ENCODE measurements around the gene SDHB.

DNA sequence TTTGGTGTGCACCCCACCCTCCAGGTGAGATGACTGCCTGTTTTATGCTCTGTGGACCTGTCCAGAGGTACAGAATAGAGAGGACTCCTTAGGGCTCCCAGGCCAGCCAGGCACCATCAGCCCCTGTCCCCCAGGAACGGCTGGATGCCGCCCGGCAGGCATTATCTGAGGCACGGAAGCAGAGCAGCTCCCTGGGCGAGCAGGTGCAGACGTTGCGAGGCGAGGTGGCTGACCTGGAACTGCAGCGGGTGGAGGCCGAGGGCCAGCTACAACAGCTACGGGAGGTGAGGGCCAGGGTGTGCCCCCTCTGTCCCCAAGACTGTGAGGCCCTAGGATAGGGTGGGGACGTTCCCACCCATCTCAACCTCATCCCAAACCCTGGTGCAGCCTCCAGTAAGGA, 84.2 kb downstream of the SDHB start:
- TF ChIP-seq EZH2 (conservative IDR thresholded peaks at IDR 0.05; ENCODE audit: low read depth, low read length): no peak
- TF ChIP-seq BRCA1 (CRISPR knock-in tag; IDR thresholded peaks at IDR 0.05): no peak
- TF ChIP-seq ZNF337 (CRISPR knock-in tag; IDR thresholded peaks at IDR 0.05; ENCODE audit: borderline replicate concordance, low read depth): no peak
- TF ChIP-seq, protein P1, sequence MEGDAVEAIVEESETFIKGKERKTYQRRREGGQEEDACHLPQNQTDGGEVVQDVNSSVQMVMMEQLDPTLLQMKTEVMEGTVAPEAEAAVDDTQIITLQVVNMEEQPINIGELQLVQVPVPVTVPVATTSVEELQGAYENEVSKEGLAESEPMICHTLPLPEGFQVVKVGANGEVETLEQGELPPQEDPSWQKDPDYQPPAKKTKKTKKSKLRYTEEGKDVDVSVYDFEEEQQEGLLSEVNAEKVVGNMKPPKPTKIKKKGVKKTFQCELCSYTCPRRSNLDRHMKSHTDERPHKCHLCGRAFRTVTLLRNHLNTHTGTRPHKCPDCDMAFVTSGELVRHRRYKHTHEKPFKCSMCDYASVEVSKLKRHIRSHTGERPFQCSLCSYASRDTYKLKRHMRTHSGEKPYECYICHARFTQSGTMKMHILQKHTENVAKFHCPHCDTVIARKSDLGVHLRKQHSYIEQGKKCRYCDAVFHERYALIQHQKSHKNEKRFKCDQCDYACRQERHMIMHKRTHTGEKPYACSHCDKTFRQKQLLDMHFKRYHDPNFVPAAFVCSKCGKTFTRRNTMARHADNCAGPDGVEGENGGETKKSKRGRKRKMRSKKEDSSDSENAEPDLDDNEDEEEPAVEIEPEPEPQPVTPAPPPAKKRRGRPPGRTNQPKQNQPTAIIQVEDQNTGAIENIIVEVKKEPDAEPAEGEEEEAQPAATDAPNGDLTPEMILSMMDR (CRISPR knock-in tag; IDR thresholded peaks at IDR 0.05): no peak
- TF ChIP-seq POLR2AphosphoS5 (IDR thresholded peaks at IDR 0.05; ENCODE audit: low read depth, low read length): no peak
- TF ChIP-seq, protein P2, sequence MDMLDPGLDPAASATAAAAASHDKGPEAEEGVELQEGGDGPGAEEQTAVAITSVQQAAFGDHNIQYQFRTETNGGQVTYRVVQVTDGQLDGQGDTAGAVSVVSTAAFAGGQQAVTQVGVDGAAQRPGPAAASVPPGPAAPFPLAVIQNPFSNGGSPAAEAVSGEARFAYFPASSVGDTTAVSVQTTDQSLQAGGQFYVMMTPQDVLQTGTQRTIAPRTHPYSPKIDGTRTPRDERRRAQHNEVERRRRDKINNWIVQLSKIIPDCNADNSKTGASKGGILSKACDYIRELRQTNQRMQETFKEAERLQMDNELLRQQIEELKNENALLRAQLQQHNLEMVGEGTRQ (IDR thresholded peaks at IDR 0.05; ENCODE audit: low read depth, low read length): no peak
- TF ChIP-seq, protein P2 (CRISPR knock-in tag; IDR thresholded peaks at IDR 0.05; ENCODE audit: borderline replicate concordance): no peak
- no peak for TF ChIP-seq RFXAP (CRISPR knock-in tag; IDR thresholded peaks at IDR 0.05; ENCODE audit: borderline replicate concordance)
- TF ChIP-seq ZNF775 (CRISPR knock-in tag; IDR thresholded peaks at IDR 0.05; ENCODE audit: borderline replicate concordance): no peak
- TF ChIP-seq NR3C1 (CRISPR knock-in tag; IDR thresholded peaks at IDR 0.05): no peak
- TF ChIP-seq, protein P3, sequence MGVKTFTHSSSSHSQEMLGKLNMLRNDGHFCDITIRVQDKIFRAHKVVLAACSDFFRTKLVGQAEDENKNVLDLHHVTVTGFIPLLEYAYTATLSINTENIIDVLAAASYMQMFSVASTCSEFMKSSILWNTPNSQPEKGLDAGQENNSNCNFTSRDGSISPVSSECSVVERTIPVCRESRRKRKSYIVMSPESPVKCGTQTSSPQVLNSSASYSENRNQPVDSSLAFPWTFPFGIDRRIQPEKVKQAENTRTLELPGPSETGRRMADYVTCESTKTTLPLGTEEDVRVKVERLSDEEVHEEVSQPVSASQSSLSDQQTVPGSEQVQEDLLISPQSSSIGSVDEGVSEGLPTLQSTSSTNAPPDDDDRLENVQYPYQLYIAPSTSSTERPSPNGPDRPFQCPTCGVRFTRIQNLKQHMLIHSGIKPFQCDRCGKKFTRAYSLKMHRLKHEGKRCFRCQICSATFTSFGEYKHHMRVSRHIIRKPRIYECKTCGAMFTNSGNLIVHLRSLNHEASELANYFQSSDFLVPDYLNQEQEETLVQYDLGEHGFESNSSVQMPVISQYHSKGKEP (CRISPR knock-in tag; IDR thresholded peaks at IDR 0.05): no peak
- TF ChIP-seq SRF (IDR thresholded peaks at IDR 0.05; ENCODE audit: low read depth, low read length): no peak
- TF ChIP-seq ZNF644 (CRISPR knock-in tag; IDR thresholded peaks at IDR 0.05; ENCODE audit: low read depth): no peak

Data from HepG2 (cell line).